ENCODE results near the gene ZFP69.

GRCh38 chr1:40454873-40455272 is 22.2 kb upstream of the ZFP69 start:
- no peak for TF ChIP-seq CTCF (IDR thresholded peaks at IDR 0.05)
- no peak for TF ChIP-seq POLR2AphosphoS5 (IDR thresholded peaks at IDR 0.05)
- TF ChIP-seq POLR2A (IDR thresholded peaks at IDR 0.05; ENCODE audit: low read depth): no peak

Data from esophagus muscularis mucosa (tissue), 3 donors.